HFFc6 (cell line): ENCODE data around the gene F12. TPM values are rescaled to one million over a fixed set of nuclear protein-coding genes. Genes with fewer than 3 reads are reported as not detected.

Experiments
- DNase-seq: peaks from one replicate; pipeline ENCODE4 v3.0.0-alpha.2; 2018
- H3K27ac Mint-ChIP-seq: 2 replicates; pipeline ENCODE4 v1.8.0; 2020; ENCODE audit warnings: mild to moderate bottlenecking, mixed read lengths
- H3K27me3 Mint-ChIP-seq: 2 replicates; pipeline ENCODE4 v1.8.0; 2021; ENCODE audit warnings: mild to moderate bottlenecking, moderate library complexity, mixed read lengths; ENCODE audit not compliant: insufficient read depth
- H3K36me3 Mint-ChIP-seq: 2 replicates; pipeline ENCODE4 v1.8.0; 2021; ENCODE audit warnings: low read depth, mixed read lengths
- H3K4me1 Mint-ChIP-seq: 2 replicates; pipeline ENCODE4 v1.8.0; 2020; ENCODE audit warnings: low read depth, mixed read lengths
- H3K4me3 Mint-ChIP-seq: 2 replicates; pipeline ENCODE4 v1.8.0; 2020; ENCODE audit warnings: mild to moderate bottlenecking, moderate library complexity, mixed read lengths
- H3K9me3 Mint-ChIP-seq: 2 replicates; pipeline ENCODE4 v1.8.0; 2020; ENCODE audit warnings: mild to moderate bottlenecking, mixed read lengths
- total RNA-seq, 6 experiments: library from RNA; stranded (reverse); fragmentation: NEBNext Ultra II Directional; extraction: Animal tissue kit (Norgen Biotek cat#: 25700); gene quantifications; 2 replicates in 1 of 6; 3 replicates in 5 of 6; pipeline ENCODE4 v1.2.3, GENCODE V29; 2021
- TF ChIP-seq, protein P1 (sequence below): fragments of 200-600 bp; sonication (generic); IDR thresholded peaks from 2 replicates; pipeline ENCODE4 v1.5.0; 2021; ENCODE audit warnings: antibody characterized with exemption, mild to moderate bottlenecking

Gene F12
- total RNA-seq, 6 experiments from 2014 or later, result 0.63 to 1.2 (median 0.87) TPM

GRCh38 chr5:177405312-177405711 lies 4.1 kb downstream of the F12 start:
- Mint-ChIP-seq H3K9me3 (no peaks in the 10 kb centered on the region), H3K4me1 (peaks cover 9% of the 10 kb centered on the region), H3K36me3 (no peaks in the 10 kb centered on the region), H3K27me3 (peaks cover 25% of the 10 kb centered on the region), H3K27ac (no peak overlapping the region), H3K4me3 (no peak overlapping the region; the same call in 1 of the 2 replicates)
- TF ChIP-seq, protein P1, sequence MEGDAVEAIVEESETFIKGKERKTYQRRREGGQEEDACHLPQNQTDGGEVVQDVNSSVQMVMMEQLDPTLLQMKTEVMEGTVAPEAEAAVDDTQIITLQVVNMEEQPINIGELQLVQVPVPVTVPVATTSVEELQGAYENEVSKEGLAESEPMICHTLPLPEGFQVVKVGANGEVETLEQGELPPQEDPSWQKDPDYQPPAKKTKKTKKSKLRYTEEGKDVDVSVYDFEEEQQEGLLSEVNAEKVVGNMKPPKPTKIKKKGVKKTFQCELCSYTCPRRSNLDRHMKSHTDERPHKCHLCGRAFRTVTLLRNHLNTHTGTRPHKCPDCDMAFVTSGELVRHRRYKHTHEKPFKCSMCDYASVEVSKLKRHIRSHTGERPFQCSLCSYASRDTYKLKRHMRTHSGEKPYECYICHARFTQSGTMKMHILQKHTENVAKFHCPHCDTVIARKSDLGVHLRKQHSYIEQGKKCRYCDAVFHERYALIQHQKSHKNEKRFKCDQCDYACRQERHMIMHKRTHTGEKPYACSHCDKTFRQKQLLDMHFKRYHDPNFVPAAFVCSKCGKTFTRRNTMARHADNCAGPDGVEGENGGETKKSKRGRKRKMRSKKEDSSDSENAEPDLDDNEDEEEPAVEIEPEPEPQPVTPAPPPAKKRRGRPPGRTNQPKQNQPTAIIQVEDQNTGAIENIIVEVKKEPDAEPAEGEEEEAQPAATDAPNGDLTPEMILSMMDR, result no peak
- no peak for DNase-seq

GRCh38 chr5:177404641-177405179 lies 4.7 kb downstream of the F12 start:
- Mint-ChIP-seq H3K27ac (no peak overlapping the region), H3K4me3 (peak overlapping the region; percentile 78), H3K27me3 (peaks cover 28% of the 10 kb centered on the region), H3K36me3 (no peaks in the 10 kb centered on the region), H3K9me3 (no peaks in the 10 kb centered on the region), H3K4me1 (peaks cover 9% of the 10 kb centered on the region)
- TF ChIP-seq, protein P1, result no peak
- DNase-seq, result no peak

DNA sequence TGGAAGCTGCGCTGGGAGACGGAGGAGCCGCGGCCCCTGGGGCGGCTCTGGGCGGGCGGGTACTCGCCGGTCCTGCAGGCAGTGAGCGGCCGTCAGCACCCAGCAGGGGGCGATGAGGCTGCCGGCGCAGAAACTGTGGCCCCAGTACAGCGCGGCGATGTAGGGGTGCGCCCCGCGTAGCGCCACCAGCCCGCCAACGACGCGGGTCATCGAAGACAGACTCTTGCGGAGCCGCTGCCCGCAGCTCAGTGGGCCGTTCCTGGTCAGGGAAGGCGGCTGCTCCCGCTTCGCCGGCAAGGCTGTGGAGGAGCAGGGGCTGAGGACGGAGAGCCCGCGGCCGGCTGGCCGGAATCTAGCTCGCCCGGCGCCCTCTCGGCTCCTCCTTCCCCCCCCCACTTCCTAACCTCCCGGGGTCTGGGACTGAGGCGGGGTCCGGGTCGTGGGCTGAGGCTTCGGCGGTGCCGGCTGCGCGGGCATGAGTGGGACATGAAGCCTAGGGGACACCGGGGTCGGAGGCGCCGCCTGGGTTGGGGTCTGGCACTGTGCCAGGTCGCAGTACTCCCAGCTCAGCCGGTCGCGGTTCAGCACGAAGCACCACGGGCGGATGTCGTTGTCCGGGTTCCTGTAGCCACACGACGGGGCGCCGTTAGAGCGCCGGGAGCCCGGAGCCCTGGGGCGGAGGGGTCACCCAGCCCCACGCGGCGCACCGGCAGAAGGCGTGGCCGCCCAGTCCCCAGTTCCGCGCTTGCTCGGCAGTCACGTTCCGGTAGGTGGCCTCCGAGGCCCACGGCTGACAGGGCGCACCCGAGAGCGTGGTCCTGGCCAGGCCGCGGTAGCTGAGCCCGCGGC lies 5.3 kb downstream of the F12 start:
- H3K27me3 Mint-ChIP-seq, result peaks cover 27% of the 10 kb centered on the region
- H3K36me3 Mint-ChIP-seq, result no peaks in the 10 kb centered on the region
- DNase-seq, result peak; percentile 78
- no peak overlapping the region for H3K27ac Mint-ChIP-seq
- H3K9me3 Mint-ChIP-seq, result no peaks in the 10 kb centered on the region
- TF ChIP-seq, protein P1, result peak; percentile 85
- H3K4me1 Mint-ChIP-seq, result peaks cover 9% of the 10 kb centered on the region
- peak overlapping the region; percentile 78 for H3K4me3 Mint-ChIP-seq

GRCh38 chr5:177403102-177403791 lies 6.1 kb downstream of the F12 start:
- peaks cover 32% of the 10 kb centered on the region for H3K27me3 Mint-ChIP-seq
- no peak overlapping the region for H3K27ac Mint-ChIP-seq
- no peak for DNase-seq
- peaks cover 9% of the 10 kb centered on the region for H3K4me1 Mint-ChIP-seq
- TF ChIP-seq, protein P1, result no peak
- H3K36me3 Mint-ChIP-seq, result no peaks in the 10 kb centered on the region
- H3K9me3 Mint-ChIP-seq, result no peaks in the 10 kb centered on the region
- H3K4me3 Mint-ChIP-seq, result peak overlapping the region; percentile 78

DNA sequence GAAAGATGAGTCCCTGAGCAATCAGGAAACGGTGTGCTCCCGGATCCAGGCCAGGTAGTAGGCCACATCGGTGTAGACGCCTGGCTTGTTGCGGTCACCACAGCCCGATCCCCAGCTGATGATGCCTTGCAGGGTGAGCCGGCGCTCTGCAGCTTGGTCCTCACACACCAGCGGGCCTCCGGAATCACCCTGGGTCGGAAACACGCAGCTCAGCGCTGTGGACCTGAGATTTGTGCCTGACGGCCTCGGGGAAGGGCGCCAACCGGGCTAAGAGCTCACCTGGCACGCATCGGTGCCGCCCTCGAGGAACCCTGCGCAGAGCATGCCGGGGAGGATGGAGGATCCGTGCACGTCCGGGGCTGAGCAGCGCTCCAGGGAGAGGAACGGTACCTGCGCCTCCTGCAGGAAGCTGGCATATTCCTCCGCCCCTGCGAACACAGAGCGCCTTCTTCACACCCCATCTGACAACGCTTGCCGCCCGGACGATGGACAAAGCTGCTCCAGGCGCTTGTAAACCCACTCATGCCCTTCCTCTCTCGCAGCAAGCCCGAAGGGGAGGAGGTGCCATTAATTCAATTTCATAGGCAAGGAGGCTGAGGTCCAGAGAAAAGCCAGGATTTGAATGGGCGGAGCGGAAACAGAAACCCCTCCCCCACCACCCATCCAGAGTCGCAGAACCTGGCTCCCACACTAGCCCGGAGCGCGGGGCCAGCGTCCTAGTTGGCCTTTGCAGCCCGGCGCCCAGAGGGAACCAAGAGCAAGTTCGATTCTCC lies 6.9 kb downstream of the F12 start:
- H3K27ac Mint-ChIP-seq, result no peak overlapping the region
- DNase-seq, result peak; percentile 40
- TF ChIP-seq, protein P1, result peak; percentile 71
- H3K4me1 Mint-ChIP-seq, result peaks cover 9% of the 10 kb centered on the region
- no peaks in the 10 kb centered on the region for H3K9me3 Mint-ChIP-seq
- peak overlapping the region; percentile 78 for H3K4me3 Mint-ChIP-seq
- no peaks in the 10 kb centered on the region for H3K36me3 Mint-ChIP-seq
- H3K27me3 Mint-ChIP-seq, result peaks cover 39% of the 10 kb centered on the region
